HTERT RPE-1 (cell line): ENCODE results near the gene FRAT2.

Experiments
- in situ Hi-C: fragments of 300-500 bp; cut with MboI; formaldehyde crosslinking; loops from 4 replicates; pipeline ENCODE4 v1.14.3; 2020; ENCODE audit warnings: low sequenced_read_pairs

The FRAT2 gene, protein sequence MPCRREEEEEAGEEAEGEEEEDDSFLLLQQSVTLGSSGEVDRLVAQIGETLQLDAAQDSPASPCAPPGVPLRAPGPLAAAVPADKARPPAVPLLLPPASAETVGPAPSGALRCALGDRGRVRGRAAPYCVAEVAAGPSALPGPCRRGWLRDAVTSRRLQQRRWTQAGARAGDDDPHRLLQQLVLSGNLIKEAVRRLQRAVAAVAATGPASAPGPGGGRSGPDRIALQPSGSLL

DNA sequence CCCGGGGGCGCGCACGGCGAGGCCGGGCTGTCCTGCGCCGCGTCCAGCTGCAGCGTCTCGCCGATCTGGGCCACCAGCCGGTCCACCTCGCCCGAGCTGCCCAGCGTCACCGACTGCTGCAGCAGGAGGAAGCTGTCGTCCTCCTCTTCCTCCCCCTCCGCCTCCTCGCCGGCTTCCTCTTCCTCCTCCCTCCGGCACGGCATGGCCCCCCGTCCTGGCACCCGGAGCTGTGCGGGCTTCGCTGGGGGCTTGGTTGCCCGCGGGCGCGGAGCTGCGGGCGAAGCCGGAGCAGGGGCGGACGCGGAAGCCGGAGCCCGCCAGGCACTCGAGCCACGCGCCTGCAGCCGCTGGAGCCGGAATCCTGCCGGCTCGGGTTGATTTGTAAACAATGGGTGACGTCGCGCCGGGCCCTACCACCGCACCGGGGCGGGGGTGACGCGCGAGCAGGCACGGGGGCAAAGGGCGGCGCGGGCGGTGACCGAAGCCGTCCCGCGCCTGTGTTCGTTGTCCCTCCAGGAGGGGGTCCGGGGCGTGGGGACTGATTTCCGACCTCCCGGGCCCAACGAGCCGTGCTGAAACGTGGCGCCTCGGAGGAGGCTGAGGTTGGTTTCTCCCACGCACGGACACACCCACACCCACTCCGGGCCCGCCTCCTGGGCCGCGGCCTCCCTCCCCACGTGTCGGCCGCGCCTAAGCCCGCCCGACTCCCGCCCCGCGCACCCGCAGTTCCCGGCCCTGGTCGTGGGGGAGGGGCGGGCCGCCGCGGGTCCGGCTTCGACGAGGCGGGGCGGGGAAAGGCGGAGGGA lies at the start of gene FRAT2:
FRAT2 (minus strand) TSS at position 360 of the 806 bp plus-strand sequence; CDS start at position 203, 157 bp downstream.
- in situ Hi-C loops: no loop called here

GRCh38 chr10:97384156-97384555 lies 49.6 kb upstream of the FRAT2 start:
- in situ Hi-C loops: no loop called here

GRCh38 chr10:97383159-97383558 lies 48.6 kb upstream of the FRAT2 start:
- in situ Hi-C loops: no loop called here

DNA sequence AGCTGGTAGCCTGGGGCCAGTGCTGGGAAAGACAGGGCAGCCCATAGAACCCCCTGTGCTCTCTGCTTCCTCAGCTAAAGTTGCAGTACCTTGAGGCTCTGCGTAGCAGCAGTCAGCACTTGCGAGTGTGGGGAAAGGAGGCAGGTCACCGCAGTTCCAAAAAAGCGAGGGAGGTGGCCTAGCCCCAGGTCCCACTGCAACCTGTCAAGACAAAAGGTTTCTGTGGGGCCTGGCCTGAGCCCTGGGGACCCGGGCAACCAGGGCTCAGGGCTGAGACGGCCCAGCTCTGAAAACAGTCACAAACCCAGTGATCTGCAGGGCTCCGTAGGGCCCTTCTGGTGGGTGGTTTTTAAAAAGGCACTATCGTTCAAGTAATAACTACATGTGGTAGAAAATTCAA lies 47.1 kb upstream of the FRAT2 start:
- in situ Hi-C loops: no loop called here

GRCh38 chr10:97380516-97380915 lies 46.0 kb upstream of the FRAT2 start:
- in situ Hi-C loops: no loop called here

GRCh38 chr10:97378933-97379921 lies 44.7 kb upstream of the FRAT2 start:
- in situ Hi-C loops: no loop called here

DNA sequence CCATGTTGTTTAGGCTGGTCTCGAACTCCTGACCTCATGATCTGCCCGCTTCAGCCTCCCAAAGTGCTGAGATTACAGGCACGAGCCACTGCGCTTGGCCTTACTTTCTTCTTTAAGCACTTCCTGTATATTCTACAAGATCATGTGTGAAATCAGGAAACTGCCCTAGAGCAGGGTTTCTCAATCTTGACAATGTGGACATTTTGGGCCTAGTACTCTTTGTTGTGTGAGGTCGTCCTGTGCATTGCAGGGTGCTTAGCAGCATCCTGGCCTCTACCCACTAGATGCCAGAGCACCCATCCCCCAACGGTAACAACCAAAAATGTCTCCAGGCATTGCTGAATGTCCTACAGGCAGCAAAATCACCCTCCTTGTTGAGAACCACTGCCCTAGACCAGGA lies 41.9 kb upstream of the FRAT2 start:
- in situ Hi-C loops: no loop called here

- in situ Hi-C loops: no loop called here
These were observed 38.9 kb upstream of the FRAT2 start for GRCh38 chr10:97373456-97373855.

DNA sequence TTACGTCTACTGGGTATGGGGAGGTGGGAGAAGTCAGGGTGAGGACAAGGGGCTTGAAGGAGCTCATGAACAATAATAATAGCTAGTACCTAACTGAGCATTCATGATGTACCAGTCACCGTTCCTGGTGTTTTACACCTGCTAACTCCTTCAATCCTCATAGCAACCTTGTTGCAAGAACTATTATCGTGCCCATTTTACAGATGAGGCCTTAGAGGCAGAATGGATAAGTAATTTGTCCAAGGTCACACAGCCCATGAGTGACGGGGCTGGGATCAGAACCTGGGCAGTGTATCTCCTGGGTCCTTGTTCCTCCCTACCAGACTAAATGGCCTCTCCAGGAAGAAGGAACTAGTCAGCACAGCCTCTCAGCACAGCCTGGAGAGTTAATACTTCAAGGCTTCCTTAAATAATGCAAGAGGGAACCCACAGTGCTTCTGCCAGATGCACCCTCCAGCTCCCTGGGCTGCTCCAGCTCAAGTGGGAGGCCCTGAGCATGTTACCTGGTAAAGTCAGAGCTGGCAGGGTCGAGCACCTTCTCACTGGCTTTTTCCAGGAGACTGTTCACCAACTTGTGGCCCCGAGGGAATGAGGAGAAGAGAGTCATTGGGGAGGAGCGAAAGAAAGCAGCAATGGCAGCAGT lies 37.8 kb upstream of the FRAT2 start:
- in situ Hi-C loops: no loop called here

GRCh38 chr10:97371696-97372095 lies 37.2 kb upstream of the FRAT2 start:
- in situ Hi-C loops: no loop called here

DNA sequence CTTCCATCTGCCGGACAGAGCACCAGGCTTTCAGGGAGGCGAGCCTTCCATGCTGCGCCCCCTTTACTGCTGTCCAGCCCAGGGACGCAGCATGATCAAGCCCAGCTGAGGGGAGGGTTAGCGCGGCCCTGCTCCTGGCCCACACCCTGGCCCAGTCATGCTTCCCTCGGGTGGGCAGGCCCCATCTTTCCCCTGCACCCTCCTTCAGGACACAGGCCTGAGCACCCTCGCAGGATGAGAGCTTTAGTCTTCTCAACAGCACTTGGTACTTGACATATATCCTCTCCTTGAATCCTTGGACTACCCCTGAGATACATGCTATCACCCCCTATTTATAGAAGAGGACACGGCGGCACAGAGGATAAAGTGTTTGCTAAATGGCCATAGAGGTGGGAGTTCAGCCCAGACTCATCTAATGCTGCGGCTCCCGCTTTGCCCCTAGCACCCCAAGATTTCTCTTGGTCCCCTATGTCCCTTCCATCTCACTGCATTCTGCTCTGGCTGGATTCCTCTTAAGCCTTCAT lies 32.7 kb upstream of the FRAT2 start:
- in situ Hi-C loops: no loop called here

DNA sequence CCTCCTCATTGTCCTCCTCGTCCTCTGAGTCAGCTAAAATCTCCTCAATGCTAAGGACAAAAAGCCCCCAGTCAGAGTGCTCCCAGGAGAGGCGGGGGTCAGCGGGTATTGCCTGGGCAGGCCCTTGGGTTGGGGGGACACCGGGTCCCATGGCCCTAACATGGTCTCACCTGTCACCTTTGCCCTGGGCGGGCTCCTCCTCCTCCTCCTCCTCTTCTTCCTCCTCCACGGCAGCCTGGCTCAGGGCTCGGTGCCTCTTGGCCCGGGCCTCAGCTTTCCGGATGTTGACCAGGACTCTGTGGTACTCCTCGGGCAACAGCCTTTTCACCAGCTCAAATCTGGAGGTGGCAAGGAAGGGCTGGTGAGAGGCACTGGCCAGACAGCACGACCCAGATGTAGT lies 32.0 kb upstream of the FRAT2 start:
- in situ Hi-C loops: no loop called here

DNA sequence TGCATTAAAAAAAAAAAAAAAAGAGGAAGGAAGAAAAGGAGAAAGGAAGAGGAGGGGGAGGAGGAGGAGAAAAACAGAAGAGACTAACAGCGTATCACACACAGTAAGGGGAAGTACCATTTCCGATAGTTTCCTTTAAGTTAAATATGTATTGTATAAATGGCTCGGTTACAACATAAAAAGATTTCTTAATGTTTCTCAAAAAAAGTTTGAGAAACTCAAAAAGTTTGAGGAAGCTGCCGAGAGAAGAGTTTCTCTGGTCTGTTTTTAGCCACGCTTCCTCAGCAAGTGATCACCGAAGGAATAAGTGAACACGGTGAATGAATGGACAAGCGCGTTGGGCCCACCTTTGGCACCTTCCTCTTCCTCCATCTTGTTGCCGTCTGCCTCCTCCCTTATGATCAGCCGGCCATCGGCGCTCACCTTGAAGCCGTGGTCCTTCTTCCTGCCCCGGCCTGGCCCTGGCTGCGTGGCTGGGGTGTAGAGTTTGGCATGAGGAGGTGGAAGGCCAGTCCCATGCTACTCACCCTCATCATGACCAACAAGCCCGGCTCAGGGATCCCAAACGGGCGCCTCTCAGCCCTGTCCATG lies 31.3 kb upstream of the FRAT2 start:
- in situ Hi-C loops: no loop called here

DNA sequence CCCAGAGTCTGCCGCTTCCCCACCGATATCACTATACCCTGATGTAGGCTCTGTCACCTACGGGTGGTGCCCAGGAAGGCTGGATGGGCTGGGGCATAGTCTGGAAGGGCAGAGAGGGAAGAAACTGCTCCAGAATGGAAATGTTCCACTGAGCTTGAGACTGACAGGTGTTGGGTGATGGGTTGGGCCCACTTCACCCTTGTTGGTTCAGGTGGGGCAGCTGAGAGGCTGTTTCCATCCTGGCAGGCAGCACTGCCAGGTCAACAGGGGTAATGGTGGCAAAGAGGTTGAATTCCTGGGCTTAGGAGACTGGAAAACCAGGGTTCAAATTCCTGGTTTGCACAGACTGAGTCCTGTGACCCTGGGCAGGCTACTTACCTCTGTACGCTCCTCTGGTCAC lies 28.5 kb upstream of the FRAT2 start:
- in situ Hi-C loops: no loop called here

- in situ Hi-C loops: no loop called here
These were observed 27.9 kb upstream of the FRAT2 start for GRCh38 chr10:97362310-97363033.

DNA sequence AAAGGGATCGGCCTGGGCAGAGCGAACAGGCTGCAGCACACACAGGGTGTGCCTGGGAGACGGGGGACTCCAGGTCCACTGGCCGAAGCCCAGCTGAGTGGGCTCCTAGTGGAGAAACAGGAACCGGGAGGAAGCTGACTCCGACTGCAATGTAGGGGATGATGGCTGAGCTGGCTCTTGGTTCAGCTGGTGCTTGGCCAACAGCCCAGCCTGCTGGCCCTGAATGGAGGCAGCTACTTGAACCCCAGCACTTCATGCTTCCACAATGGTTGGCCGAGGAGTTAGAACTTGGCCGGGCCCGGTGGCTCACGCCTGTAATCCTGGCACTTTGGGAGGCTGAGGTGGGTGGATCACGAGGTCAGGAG lies 27.0 kb upstream of the FRAT2 start:
- in situ Hi-C loops: no loop called here

DNA sequence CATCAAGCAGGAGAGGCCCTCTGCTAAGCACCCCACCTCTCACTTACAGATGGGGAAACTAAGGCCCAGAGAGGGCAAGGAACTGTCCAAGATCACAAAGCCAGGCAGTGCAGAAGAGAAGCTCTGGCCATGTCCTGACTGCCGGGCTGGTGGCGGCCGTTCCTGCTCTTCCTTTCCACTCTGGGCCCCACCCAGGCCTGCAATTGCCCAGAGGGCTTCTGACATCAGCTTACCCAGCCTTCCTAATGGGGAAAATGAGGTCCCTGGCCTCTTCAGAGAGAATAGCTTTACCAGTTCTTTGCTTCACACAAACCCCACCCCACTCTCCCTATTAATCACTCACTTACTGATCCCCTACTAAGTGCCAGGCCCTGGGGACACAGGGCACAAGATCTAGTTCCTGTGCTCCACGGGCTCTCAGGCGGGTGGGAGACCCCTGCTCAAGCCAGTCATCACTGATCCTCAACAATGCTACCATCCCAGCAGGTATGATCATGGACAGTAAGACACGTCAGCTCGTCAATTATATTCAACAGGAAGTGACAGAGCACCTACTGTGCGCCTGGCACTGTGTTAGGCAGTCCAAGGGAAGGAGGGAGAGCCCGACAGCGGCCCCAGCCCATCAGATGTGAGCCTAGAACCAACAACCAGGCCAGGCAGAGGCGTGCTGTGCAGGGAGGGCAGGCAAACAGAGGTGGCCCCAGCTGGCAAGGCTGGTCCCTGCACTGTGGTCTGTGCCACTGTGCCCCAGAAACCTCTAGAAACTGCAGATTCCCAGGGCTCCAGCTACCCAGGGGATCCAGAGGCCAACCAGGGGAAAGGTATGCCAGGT lies 26.4 kb upstream of the FRAT2 start:
- in situ Hi-C loops: no loop called here

DNA sequence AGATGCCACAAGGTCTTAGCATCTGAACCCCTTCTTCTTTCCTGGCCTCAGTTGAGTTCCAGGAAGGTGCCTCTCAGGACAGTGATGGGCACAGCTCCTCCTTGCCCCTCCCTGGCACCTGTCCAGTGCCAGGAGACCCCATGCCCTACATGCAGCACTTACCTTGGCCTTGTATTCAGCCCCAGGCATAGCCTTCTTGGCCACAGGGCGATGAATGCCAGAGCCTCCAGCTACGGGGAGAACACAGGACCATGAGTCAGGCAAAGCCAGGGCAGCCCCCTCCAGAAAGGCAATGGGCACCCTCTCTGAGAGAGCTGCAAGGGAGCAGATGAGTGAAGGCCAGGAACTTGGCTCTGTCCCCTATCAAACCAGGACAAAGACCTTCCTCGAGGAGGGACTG lies 24.3 kb upstream of the FRAT2 start:
- in situ Hi-C loops: no loop called here

DNA sequence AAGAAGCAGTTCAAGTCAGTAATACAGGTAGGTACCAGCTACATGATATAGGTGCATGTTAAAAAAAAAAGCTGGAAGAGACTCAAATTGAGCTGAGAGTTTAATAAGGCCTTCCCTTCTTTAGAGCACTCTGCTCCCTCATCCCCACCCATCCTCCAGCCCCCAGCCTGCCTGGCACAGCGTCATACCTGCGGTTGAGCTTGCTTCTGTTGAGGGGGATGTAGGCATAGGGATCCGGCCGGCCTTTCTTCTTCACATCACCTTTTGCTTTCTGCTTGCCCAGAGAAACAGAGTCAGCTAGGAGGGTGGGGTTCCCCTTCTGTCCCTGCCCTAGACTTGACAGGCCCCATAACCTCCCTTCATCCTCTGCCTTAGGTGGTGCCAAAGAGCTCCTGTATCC lies 23.8 kb upstream of the FRAT2 start:
- in situ Hi-C loops: no loop called here
